ENCODE measurements around the gene GJD4. TPM values are rescaled to one million over a fixed set of nuclear protein-coding genes. Genes with fewer than 3 reads are reported as not detected.

Gene GJD4
- total RNA-seq, 1 donor from 2014 or later = not detected

DNA sequence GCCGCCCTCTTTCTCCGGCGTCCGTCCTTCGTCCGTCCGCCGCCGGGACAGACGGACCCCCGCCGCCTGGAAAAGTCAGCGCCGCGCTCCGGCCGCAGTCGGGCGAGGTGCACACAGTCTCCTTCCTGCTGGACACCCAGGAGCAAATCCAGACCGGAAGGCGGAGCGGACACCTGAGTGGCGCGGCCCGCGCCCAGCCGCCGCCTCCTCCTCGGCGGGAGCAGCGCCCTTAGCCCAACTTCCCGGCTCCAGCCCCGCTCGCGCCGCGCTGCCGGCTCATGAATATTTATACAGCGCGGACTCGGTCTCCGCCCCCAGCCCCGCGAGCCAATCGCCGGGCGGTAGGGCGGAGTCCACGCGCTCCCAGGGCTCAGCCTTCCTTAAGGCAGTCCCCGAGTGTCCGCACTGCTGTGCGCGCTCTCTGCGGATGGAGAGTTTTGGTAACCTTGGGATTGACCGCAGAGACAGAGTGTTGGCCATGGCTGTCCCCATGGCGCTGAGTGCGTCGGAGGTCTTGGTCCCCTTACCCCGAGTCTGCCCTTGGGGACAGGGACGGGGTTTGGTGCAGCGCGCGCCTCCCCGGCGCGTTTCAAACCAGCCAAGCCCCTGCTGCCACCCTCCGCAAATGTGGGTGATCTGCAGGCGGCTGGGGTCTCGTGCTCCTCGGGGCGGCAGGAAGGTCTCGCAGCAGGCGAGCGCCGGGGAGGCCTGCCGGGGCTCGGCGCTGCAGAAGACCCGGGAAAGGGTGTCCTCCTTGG is 37.1 kb downstream of the GJD4 start, which contains the start of gene FZD8:
Gene FZD8, minus strand, starts transcription at position 262 of the 758 bp plus-strand sequence. CDS start 867 bp downstream, outside the sequence.
- H3K27ac Mint-ChIP-seq (ENCODE audit: unreplicated experiment) = peak within 1 kb of the TSS; percentile 89
- peak; percentile 60 for TF ChIP-seq CTCF (IDR thresholded peaks at IDR 0.05)
- DNase-seq (ENCODE audit: low spot score) = peak; percentile 97
- peaks cover 14% of the 10 kb centered on the region for H3K36me3 Mint-ChIP-seq (ENCODE audit: low read depth)
- H3K4me3 Mint-ChIP-seq (ENCODE audit: unreplicated experiment) = peak within 1 kb of the TSS; percentile 82
- H3K9me3 Mint-ChIP-seq (ENCODE audit: low read depth) = peaks cover 2% of the 10 kb centered on the region
- no peaks in the 10 kb centered on the region for H3K27me3 Mint-ChIP-seq (ENCODE audit: low read depth)
- H3K4me1 Mint-ChIP-seq (ENCODE audit: low read depth) = peaks cover 35% of the 10 kb centered on the region

GRCh38 chr10:35642793-35643114 is 37.6 kb downstream of the GJD4 start:
- Mint-ChIP-seq H3K36me3 (ENCODE audit: low read depth) (peaks cover 16% of the 10 kb centered on the region), H3K4me1 (ENCODE audit: low read depth) (peaks cover 29% of the 10 kb centered on the region), H3K9me3 (ENCODE audit: low read depth) (peaks cover 5% of the 10 kb centered on the region), H3K27me3 (ENCODE audit: low read depth) (no peaks in the 10 kb centered on the region), H3K4me3 (ENCODE audit: unreplicated experiment) (peak overlapping the region; percentile 82), H3K27ac (ENCODE audit: unreplicated experiment) (peak overlapping the region; percentile 89)
- DNase-seq (ENCODE audit: low spot score) = no peak
- peak; percentile 22 for TF ChIP-seq CTCF (IDR thresholded peaks at IDR 0.05)

GRCh38 chr10:35643151-35644049 is 38.3 kb downstream of the GJD4 start:
- peaks cover 5% of the 10 kb centered on the region for H3K9me3 Mint-ChIP-seq (ENCODE audit: low read depth)
- TF ChIP-seq CTCF (IDR thresholded peaks at IDR 0.05) = no peak
- H3K27me3 Mint-ChIP-seq (ENCODE audit: low read depth) = no peaks in the 10 kb centered on the region
- DNase-seq (ENCODE audit: low spot score) = no peak
- H3K4me1 Mint-ChIP-seq (ENCODE audit: low read depth) = peaks cover 23% of the 10 kb centered on the region
- H3K36me3 Mint-ChIP-seq (ENCODE audit: low read depth) = peaks cover 12% of the 10 kb centered on the region
- peak overlapping the region; percentile 82 for H3K4me3 Mint-ChIP-seq (ENCODE audit: unreplicated experiment)
- peak overlapping the region; percentile 89 for H3K27ac Mint-ChIP-seq (ENCODE audit: unreplicated experiment)

GRCh38 chr10:35644050-35644950 is 39.2 kb downstream of the GJD4 start:
- peak overlapping the region; percentile 89 for H3K27ac Mint-ChIP-seq (ENCODE audit: unreplicated experiment)
- H3K4me3 Mint-ChIP-seq (ENCODE audit: unreplicated experiment) = peak overlapping the region; percentile 82
- H3K27me3 Mint-ChIP-seq (ENCODE audit: low read depth) = no peaks in the 10 kb centered on the region
- H3K9me3 Mint-ChIP-seq (ENCODE audit: low read depth) = peaks cover 5% of the 10 kb centered on the region
- H3K4me1 Mint-ChIP-seq (ENCODE audit: low read depth) = peaks cover 18% of the 10 kb centered on the region
- no peak for DNase-seq (ENCODE audit: low spot score)
- no peak for TF ChIP-seq CTCF (IDR thresholded peaks at IDR 0.05)
- H3K36me3 Mint-ChIP-seq (ENCODE audit: low read depth) = peaks cover 8% of the 10 kb centered on the region

All from chondrocyte (in vitro differentiated cells).